H1 (cell line): ENCODE measurements around the gene GPX5. TPM values are rescaled to one million over a fixed set of nuclear protein-coding genes. Genes with fewer than 3 reads are reported as not detected.

ENCODE experiments used
- BCL11A ChIP-seq, 2 experiments: IDR thresholded peaks; one replicate each; pipeline ENCODE4 v1.6.1; 2011; ENCODE audit warnings: low read depth in 2 of 2, low read length in 2 of 2, mild to moderate bottlenecking in 2 of 2
- SRF ChIP-seq: IDR thresholded peaks from 2 replicates; pipeline ENCODE4 v1.6.1; 2011; ENCODE audit warnings: mild to moderate bottlenecking, low read depth, low read length, moderate library complexity
- polyA plus RNA-seq, 7 experiments: library from polyadenylated mRNA; depleted of rRNA in 3 of 7; stranded (reverse) in 5 of 7; unstranded in 2 of 7; fragments of >200 nt in 5 of 7; fragments of 200-250 nt in 2 of 7; gene quantifications; 1 replicate in 5 of 7; 2 replicates in 1 of 7; 4 replicates in 1 of 7; pipeline versions ENCODE4 v1.2.1 to v1.2.3, GENCODE V29; 2011 to 2013; ENCODE audit warnings: missing spikeins in 2 of 7, mixed read lengths in 2 of 7
- total RNA-seq: library from RNA; stranded (reverse); fragmentation: NEBNext Ultra II Directional; extraction: Animal tissue kit (Norgen Biotek cat#: 25700); gene quantifications from 2 replicates; pipeline ENCODE4 v1.2.1, GENCODE V29; 2021

Gene GPX5
- total and polyA plus RNA-seq, 2 of the 8 experiments (the other 6 are each of a cell fraction or from before 2014, with no cell fraction given): 0.08 TPM; not detected in 1

GRCh38 chr6:28497306-28497705 lies 28.4 kb upstream of the GPX5 start (continued):
- TF ChIP-seq SRF: no peak
- TF ChIP-seq BCL11A (IDR thresholded peaks at IDR 0.05; ENCODE audit: low read depth in 2 of 2, low read length in 2 of 2): no peak
